Liver (tissue), 3 donors: ENCODE data around the gene SBF2.

Experiments used
- RXRA ChIP-seq, 2 donors: IDR thresholded peaks; 2 replicates each; pipeline ENCODE4 v1.6.1; 2017 to 2018; ENCODE audit warnings: antibody characterized with exemption in 2 of 2, mild to moderate bottlenecking in 1 of 2
- TF ChIP-seq, protein P1 (sequence below): fragments of 150-350 bp; IDR thresholded peaks from 2 replicates; pipeline ENCODE4 v1.5.1; 2017; ENCODE audit warnings: improper control_type of control experiment, low read depth, low read length; ENCODE audit not compliant: missing input control
- donor health status: healthy.
- donor health status: healthy.

DNA sequence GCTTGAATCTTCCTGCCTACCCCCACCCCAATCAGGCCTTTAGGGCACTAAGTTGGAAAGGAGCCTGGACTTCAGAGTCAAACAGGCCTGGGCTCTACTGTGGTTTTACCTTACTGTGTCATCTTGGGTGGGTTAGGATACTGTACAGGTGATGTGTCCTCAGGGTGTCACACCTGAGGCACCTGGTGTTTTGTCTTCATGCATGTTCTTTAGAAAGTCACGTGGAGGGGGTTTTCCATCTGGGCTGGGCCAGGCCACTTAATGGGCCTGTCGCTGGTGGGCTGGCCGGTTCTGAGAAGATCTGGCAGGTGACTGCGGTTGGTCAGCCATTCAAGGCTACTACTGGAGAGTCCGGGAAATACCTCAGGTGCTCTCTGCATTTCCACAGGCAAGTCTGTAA, 537.6 kb downstream of the SBF2 start:
- TF ChIP-seq, protein P1, sequence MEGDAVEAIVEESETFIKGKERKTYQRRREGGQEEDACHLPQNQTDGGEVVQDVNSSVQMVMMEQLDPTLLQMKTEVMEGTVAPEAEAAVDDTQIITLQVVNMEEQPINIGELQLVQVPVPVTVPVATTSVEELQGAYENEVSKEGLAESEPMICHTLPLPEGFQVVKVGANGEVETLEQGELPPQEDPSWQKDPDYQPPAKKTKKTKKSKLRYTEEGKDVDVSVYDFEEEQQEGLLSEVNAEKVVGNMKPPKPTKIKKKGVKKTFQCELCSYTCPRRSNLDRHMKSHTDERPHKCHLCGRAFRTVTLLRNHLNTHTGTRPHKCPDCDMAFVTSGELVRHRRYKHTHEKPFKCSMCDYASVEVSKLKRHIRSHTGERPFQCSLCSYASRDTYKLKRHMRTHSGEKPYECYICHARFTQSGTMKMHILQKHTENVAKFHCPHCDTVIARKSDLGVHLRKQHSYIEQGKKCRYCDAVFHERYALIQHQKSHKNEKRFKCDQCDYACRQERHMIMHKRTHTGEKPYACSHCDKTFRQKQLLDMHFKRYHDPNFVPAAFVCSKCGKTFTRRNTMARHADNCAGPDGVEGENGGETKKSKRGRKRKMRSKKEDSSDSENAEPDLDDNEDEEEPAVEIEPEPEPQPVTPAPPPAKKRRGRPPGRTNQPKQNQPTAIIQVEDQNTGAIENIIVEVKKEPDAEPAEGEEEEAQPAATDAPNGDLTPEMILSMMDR = no peak
- TF ChIP-seq RXRA (IDR thresholded peaks at IDR 0.05) = no peak
